OCI-M1 (cell line): Measurements from ENCODE around the gene IFNAR2.

Source experiments
- DNase-seq: peaks from one replicate; lab custom pipeline; 2025; lab: John Stamatoyannopoulos, UW

Gene IFNAR2

DNA sequence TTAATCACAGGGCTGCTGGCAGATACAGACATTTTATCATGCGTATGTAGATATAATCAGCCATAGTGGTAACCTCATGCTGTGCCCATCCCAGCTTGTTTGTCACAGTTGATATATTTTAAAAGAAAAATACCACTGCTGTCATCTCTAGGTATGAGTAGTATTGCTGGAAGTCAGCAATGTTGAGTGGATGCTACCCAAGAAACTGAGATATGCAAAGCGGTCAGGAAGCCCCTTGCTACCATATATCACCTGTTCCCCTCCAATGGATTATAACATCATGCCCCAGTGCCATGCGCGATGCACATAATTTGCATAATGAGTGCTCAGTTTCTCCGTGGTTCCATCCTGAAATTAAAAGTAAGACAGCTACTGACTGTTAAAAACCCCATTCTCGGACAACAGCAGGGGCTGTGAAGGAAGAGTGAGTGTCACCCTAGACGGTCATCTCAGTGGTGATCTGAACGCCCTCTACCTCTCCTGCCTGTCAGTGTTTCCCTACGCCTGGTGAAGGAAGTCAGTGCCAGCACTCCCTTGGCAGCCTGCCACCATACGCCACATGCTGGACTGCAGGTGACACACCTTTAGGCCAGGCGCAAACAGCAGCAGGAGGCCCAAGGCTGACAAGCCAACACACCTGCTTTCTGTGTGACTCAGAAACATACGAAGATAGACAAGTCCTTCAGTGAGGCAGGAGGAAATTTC lies 39.2 kb downstream of the IFNAR2 start:
- no peak for DNase-seq

GRCh38 chr21:33270986-33271385 lies 41.2 kb downstream of the IFNAR2 start:
- no peak for DNase-seq

DNA sequence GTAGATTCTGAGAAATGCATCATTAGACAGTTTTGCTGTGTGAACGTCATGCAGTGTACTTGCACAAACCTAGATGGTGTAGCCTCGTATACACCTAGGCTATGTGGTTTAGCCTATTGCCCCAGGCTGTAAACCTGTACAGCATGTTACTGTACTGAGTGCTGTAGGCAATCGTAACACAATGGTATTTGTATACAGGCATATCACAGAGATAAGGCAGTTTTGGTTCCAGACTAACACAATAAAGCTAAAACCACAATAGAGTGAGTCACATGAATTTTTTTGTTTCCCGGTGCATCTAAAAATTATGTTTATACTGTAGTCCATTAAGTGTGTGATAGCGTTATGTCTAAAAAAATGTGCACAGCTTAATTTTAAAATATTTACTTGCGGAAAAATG lies 43.3 kb downstream of the IFNAR2 start:
- DNase-seq, result no peak

GRCh38 chr21:33278721-33279120 lies 49.0 kb downstream of the IFNAR2 start:
- DNase-seq, result no peak

DNA sequence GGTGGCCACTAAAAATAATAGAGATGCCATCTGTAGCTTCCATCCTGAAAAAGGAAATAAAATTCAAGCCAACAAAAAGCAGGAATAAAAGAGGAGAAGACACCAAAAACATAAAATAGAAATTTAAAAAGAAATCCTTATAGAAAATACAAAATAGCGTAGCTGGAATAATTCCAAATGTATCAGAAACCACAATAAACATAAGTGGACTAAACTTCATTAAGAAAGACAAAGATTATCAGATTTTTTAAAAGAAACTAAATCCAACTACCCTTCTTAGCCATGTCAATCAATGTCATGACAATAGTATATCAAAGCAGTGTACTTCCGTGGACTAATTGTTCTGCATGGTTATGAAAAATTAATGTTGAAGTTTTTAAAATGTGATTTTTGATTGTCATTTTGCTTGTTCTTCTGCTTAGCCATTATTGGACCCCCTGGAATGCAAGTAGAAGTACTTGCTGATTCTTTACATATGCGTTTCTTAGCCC lies 49.6 kb downstream of the IFNAR2 start:
- DNase-seq, result no peak
